PFSK-1 (cell line): ENCODE results near the gene PLIN3.

Experiments used
- POLR2AphosphoS5 ChIP-seq: IDR thresholded peaks from 2 replicates; pipeline ENCODE4 v1.6.1; 2012; ENCODE audit warnings: low read depth, mild to moderate bottlenecking, control low read depth, low read length, moderate library complexity
- SIN3A ChIP-seq: IDR thresholded peaks from 2 replicates; pipeline ENCODE4 v1.6.1; 2012; ENCODE audit warnings: mild to moderate bottlenecking, low read length, moderate library complexity, borderline replicate concordance; ENCODE audit not compliant: insufficient read depth

DNA sequence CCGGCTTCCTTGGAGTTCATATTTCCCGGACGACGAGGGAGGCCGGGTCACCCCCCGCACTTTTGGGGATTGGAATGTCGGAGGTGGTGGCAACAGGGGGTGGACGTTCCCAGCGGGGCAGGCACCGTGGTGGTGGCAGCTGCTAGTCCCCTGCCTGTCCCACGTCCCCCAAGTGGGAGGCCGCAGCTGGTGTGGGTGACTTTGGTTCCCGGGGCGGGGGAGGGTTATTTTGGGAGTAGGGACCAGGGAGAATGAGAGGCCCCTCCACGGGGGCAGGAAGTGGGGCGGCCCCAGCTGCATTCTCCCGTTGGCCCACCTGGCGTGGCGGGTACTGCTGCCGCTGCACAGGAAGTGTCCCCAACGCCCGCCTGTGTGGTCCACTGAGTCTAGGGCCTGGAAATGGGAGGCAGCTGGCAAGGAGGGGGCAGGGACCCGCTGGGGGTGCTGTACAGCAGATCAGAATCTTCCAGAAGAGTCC is 11.1 kb upstream of the PLIN3 start:
- TF ChIP-seq SIN3A (no peak), POLR2AphosphoS5 (no peak)
